ENCODE measurements around the gene NWD2.

DNA sequence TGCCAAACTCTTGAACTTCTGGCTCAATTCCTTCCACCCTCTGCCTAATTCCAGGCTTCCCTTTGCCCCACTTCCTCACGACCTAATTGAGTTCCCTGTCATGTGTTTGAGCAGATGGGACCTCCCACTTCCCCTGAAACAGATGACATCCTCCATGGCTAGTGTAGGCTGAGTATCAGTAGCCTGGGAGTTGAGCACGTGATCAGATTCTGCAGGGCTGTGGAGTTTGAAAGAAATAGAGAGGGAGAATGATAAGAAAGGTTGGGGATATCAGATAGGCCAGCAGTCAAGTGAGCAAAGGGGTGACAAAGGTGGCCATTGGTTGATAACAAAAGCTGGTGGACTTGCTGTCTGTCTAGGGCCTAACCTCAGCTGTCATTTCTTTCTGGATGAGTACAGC is 18.8 kb upstream of the NWD2 start:
- TF ChIP-seq, protein P1, sequence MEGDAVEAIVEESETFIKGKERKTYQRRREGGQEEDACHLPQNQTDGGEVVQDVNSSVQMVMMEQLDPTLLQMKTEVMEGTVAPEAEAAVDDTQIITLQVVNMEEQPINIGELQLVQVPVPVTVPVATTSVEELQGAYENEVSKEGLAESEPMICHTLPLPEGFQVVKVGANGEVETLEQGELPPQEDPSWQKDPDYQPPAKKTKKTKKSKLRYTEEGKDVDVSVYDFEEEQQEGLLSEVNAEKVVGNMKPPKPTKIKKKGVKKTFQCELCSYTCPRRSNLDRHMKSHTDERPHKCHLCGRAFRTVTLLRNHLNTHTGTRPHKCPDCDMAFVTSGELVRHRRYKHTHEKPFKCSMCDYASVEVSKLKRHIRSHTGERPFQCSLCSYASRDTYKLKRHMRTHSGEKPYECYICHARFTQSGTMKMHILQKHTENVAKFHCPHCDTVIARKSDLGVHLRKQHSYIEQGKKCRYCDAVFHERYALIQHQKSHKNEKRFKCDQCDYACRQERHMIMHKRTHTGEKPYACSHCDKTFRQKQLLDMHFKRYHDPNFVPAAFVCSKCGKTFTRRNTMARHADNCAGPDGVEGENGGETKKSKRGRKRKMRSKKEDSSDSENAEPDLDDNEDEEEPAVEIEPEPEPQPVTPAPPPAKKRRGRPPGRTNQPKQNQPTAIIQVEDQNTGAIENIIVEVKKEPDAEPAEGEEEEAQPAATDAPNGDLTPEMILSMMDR (conservative IDR thresholded peaks at IDR 0.05): no peak
- TF ChIP-seq EZH2 (IDR thresholded peaks at IDR 0.05; ENCODE audit: low read depth): no peak
